ENCODE measurements around the gene CNTN5. TPM values are rescaled to one million over a fixed set of nuclear protein-coding genes. Genes with fewer than 3 reads are reported as not detected.

The CNTN5 gene
- total RNA-seq, 1 experiment from 2014 or later = 1.5 TPM

- no peak for DNase-seq
- Histone ChIP-seq H3K36me3 (no peaks in the 10 kb centered on the region), H3K27me3 (no peaks in the 10 kb centered on the region), H3K9me3 (no peaks in the 10 kb centered on the region), H3K4me3 (no peak overlapping the region)
These were observed 1298.9 kb downstream of the CNTN5 start for GRCh38 chr11:100319691-100320090.

- Histone ChIP-seq H3K36me3 (no peaks in the 10 kb centered on the region), H3K4me3 (no peak overlapping the region), H3K9me3 (no peaks in the 10 kb centered on the region), H3K27me3 (no peaks in the 10 kb centered on the region)
- peak; percentile 24 for DNase-seq
These were observed 1308.0 kb downstream of the CNTN5 start for GRCh38 chr11:100328626-100329340.

DNA sequence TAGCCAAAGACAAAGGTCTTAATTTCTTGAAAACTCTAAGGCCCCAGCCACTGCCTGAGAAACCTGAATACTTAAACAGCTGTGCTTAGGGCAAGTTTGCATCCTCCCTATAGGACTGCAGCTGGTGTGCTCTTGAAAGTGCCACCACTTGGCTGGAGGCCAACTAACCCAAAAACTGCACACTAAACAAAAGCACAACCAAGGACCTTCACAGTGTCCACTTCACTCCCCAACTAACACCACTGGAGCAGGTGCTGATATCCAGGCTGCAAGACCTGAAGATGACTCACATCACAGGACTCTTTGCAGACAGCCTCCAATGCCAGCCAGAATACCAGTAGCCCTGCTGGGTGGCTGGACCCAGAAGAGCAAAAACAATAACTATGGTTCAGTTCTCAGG, 1308.6 kb downstream of the CNTN5 start:
- H3K4me3 ChIP-seq = no peak overlapping the region
- DNase-seq = peak; percentile 8
- no peaks in the 10 kb centered on the region for H3K36me3 ChIP-seq
- H3K9me3 ChIP-seq = no peaks in the 10 kb centered on the region
- H3K27me3 ChIP-seq = no peaks in the 10 kb centered on the region

- no peak overlapping the region for H3K4me3 ChIP-seq
These were observed 1316.1 kb downstream of the CNTN5 start for GRCh38 chr11:100336873-100337272.

DNA sequence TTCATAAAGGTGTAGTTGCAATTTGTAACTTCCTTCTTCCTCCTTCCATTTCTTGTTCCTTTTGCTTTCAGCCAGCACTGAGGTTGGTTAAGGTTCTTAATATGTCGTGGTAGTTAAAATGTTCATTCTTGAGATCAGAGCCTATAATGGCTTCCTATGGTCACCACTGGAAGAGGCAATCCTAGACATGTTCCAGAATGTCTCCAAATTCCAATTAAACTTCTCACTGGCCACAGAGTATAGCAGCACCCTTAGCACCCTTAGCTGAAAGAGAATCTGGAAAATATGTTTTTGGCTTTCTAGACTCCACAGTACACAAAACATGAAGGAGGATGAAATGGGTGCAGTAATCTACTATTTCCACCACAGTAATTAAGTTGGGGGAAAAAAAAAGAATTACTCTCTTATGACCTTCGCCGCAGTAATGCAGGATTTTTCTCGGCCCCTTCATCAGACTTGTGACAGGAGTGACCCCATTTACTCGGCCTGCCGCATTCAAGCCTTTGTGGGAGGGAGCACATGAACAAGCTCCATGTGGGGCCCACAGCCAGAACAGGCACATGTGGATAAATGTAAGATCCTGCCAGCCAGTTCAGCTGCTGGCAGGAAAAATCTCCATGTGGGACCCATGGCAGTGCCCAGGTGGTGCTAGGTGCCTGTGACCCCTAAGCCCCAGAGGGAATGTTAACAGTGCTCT, 1317.5 kb downstream of the CNTN5 start:
- Histone ChIP-seq H3K9me3 (no peaks in the 10 kb centered on the region), H3K27me3 (no peaks in the 10 kb centered on the region), H3K36me3 (no peaks in the 10 kb centered on the region), H3K4me3 (no peak overlapping the region)
- no peak for DNase-seq

More at GRCh38 chr11:100336873-100337272, 1316.1 kb downstream of the CNTN5 start:
- no peaks in the 10 kb centered on the region for H3K36me3 ChIP-seq
- H3K27me3 ChIP-seq = no peaks in the 10 kb centered on the region
- no peaks in the 10 kb centered on the region for H3K9me3 ChIP-seq
- DNase-seq = no peak

DNA sequence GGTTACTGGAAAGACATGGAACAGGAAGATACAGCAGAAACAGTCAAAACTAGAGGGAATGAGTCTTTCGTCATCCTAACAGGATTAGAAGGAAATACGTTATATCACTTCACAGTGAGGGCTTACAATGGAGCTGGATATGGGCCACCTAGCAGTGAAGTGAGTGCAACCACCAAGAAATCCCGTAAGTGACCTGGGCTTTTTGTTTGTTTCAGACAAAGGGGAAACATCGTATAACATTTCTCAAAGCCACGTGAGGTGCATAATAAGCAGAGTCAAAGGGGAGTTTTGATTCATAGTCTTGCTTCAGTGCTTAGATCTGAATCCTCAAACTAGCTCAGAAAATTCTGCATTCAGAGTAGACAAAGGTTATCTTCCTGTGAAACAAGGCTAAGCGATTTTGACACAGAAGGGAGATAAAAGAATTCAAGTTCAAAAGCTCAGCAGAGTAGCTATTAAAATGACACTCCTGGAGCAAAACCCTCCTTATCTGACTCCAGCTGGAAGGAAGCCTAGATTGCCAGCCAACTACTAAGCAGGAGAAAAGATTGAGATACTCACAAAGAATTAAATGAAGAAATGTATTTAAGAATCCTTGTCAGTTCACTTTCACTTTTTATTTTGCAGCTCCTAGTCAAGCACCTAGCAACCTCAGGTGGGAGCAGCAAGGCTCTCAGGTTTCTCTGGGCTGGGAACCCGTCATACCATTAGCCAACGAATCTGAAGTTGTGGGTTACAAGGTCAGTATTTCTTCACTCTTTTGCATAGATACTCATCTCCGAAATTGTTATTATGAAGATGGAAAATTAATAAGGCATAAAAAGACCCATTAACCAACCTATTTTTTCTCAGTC, 1319.9 kb downstream of the CNTN5 start:
- DNase-seq = peak; percentile 5
- Histone ChIP-seq H3K27me3 (no peaks in the 10 kb centered on the region), H3K9me3 (no peaks in the 10 kb centered on the region), H3K4me3 (no peak overlapping the region), H3K36me3 (no peaks in the 10 kb centered on the region)

GRCh38 chr11:100353083-100353482, 1332.3 kb downstream of the CNTN5 start:
- Histone ChIP-seq H3K4me3 (no peak overlapping the region), H3K36me3 (no peaks in the 10 kb centered on the region), H3K27me3 (no peaks in the 10 kb centered on the region), H3K9me3 (no peaks in the 10 kb centered on the region)
- no peak for DNase-seq

- H3K27me3 ChIP-seq = no peaks in the 10 kb centered on the region
- H3K36me3 ChIP-seq = no peaks in the 10 kb centered on the region
- no peaks in the 10 kb centered on the region for H3K9me3 ChIP-seq
- DNase-seq = peak; percentile 28
- H3K4me3 ChIP-seq = no peak overlapping the region
These were observed 1334.0 kb downstream of the CNTN5 start for GRCh38 chr11:100354736-100355135.

- Histone ChIP-seq H3K4me3 (no peak overlapping the region), H3K36me3 (no peaks in the 10 kb centered on the region), H3K9me3 (no peaks in the 10 kb centered on the region), H3K27me3 (no peaks in the 10 kb centered on the region)
- no peak for DNase-seq
These were observed 1335.3 kb downstream of the CNTN5 start for GRCh38 chr11:100356035-100356434.

GRCh38 chr11:100359281-100359680, 1338.5 kb downstream of the CNTN5 start:
- Histone ChIP-seq H3K9me3 (no peaks in the 10 kb centered on the region), H3K27me3 (no peaks in the 10 kb centered on the region), H3K36me3 (no peaks in the 10 kb centered on the region), H3K4me3 (no peak overlapping the region)
- no peak for DNase-seq

- H3K4me3 ChIP-seq = no peak overlapping the region
- H3K36me3 ChIP-seq = no peaks in the 10 kb centered on the region
- H3K27me3 ChIP-seq = no peaks in the 10 kb centered on the region
- H3K9me3 ChIP-seq = peaks cover 5% of the 10 kb centered on the region; the same call in 1 of the 2 replicates
- DNase-seq = no peak
These were observed 1347.1 kb downstream of the CNTN5 start for GRCh38 chr11:100367892-100368291.

DNA sequence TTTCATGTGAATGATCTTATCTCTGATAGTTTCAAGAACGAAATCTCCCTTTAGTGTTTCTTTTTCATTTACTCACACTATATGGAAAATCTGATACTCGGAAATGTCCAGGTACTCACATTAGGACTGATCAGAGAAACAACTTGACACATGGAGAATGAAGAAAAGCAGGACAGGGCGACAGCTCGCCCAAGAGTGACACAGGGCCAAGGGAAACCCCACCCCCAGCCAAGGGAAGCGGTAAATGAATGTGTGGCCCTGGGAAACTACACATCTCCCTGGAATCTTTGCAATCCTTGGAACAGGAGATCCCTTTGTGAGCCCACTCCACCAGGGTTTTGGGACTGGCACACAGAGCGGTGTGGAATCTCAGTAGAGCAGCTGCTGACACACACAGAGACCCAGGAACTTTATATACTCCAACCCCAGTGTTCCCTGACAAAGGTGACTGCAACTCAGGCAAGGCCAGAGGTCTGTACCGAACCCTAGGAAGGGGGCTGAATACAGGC, 1362.7 kb downstream of the CNTN5 start:
- H3K4me3 ChIP-seq = no peak overlapping the region
- H3K27me3 ChIP-seq = no peaks in the 10 kb centered on the region
- no peaks in the 10 kb centered on the region for H3K36me3 ChIP-seq
- no peak for DNase-seq
- peaks cover 9% of the 10 kb centered on the region; the same call in 1 of the 2 replicates for H3K9me3 ChIP-seq

GRCh38 chr11:100396266-100396665, 1375.5 kb downstream of the CNTN5 start:
- Histone ChIP-seq H3K4me3 (no peak overlapping the region), H3K9me3 (no peaks in the 10 kb centered on the region), H3K27me3 (no peaks in the 10 kb centered on the region), H3K36me3 (no peaks in the 10 kb centered on the region)
- DNase-seq = no peak

DNA sequence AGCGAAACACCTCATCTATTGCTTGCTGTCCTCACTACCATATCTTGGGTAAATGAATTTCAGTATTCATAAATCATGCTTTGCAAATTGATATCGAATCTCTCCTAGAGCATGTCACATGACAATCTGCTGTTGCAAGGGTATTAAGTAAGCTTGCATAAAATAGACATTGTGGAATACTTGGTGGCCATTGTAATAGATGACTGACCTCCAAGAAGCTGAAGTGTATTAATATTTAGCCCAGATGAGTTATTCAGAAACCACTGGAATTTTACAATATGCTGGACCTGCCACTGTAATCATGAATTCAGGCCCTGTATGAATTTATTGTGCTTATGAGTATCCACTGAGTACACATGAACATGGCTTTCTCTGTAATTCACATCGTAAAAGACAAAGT, 1376.7 kb downstream of the CNTN5 start:
- Histone ChIP-seq H3K4me3 (no peak overlapping the region), H3K9me3 (no peaks in the 10 kb centered on the region), H3K36me3 (no peaks in the 10 kb centered on the region), H3K27me3 (no peaks in the 10 kb centered on the region)
- no peak for DNase-seq

- Histone ChIP-seq H3K4me3 (no peak overlapping the region), H3K27me3 (no peaks in the 10 kb centered on the region), H3K36me3 (no peaks in the 10 kb centered on the region), H3K9me3 (no peaks in the 10 kb centered on the region)
- DNase-seq = peak; percentile 34
These were observed 1383.1 kb downstream of the CNTN5 start for GRCh38 chr11:100403816-100404215.

DNA sequence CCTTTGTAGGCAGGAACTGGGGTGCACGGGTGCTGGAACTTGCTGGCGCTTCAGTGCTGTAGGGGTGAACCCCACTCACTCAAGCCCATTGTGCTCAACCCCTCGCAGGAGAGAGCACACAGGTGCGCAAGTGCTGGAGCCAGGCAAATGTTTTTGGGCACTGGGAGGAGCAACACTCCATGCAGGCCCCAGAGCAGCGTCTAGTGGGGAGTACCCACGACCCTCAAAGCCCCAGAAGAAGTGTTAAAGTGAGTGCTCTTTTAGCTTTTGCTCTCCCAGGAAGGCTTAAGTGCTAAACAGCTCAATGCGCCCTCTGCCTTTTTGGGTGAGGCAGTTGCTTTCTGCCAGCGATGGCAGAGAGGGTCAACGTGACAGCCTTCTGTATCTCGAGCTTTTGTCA, 1384.2 kb downstream of the CNTN5 start:
- no peak for DNase-seq
- H3K36me3 ChIP-seq = no peaks in the 10 kb centered on the region
- H3K9me3 ChIP-seq = no peaks in the 10 kb centered on the region
- no peaks in the 10 kb centered on the region for H3K27me3 ChIP-seq
- no peak overlapping the region for H3K4me3 ChIP-seq

Measured in MG63 (cell line).